SJSA1 (cell line): Measurements from ENCODE around the gene ACTG1. TPM values are rescaled to one million over a fixed set of nuclear protein-coding genes. Genes with fewer than 3 reads are reported as not detected.

Experiments used
- DNase-seq, 2 experiments: peaks; one replicate each; pipeline ENCODE4 v3.0.0-alpha.2; 2015 to 2020; ENCODE audit warnings: low spot score in 2 of 2, low read depth in 1 of 2
- H3K27ac ChIP-seq: fragments of 250-450 bp; sonication (Bioruptor Pico); 2 replicates; pipeline ENCODE4 v1.5.1; 2020; ENCODE audit warnings: mild to moderate bottlenecking, moderate library complexity
- H3K27me3 ChIP-seq: fragments of 250-450 bp; sonication (Bioruptor Pico); replicated peaks from 2 replicates; pipeline ENCODE4 v1.5.1; 2020; ENCODE audit warnings: mild to moderate bottlenecking, moderate library complexity
- H3K36me3 ChIP-seq: fragments of 250-450 bp; sonication (Bioruptor Pico); 2 replicates; pipeline ENCODE4 v1.5.1; 2020; ENCODE audit warnings: mild to moderate bottlenecking
- H3K4me1 ChIP-seq: fragments of 250-450 bp; sonication (Bioruptor Pico); replicated peaks from 2 replicates; pipeline ENCODE4 v1.6.1; 2021; ENCODE audit warnings: mild to moderate bottlenecking
- H3K4me3 ChIP-seq: fragments of 250-450 bp; sonication (Bioruptor Pico); 2 replicates; pipeline ENCODE4 v1.5.1; 2020; ENCODE audit warnings: mild to moderate bottlenecking
- H3K9me3 ChIP-seq: fragments of 250-450 bp; sonication (Bioruptor Pico); replicated peaks from 2 replicates; pipeline ENCODE4 v1.5.1; 2020; ENCODE audit warnings: mild to moderate bottlenecking
- total RNA-seq: library from RNA; depleted of rRNA; stranded (reverse); fragments of >200 nt; shearing (Covaris generic); gene quantifications from 2 replicates; pipeline ENCODE4 v1.2.3, GENCODE V29; 2014; rRNA removed

The ACTG1 gene
- 9,784 and 9,807 TPM in 2 replicates for total RNA-seq

DNA sequence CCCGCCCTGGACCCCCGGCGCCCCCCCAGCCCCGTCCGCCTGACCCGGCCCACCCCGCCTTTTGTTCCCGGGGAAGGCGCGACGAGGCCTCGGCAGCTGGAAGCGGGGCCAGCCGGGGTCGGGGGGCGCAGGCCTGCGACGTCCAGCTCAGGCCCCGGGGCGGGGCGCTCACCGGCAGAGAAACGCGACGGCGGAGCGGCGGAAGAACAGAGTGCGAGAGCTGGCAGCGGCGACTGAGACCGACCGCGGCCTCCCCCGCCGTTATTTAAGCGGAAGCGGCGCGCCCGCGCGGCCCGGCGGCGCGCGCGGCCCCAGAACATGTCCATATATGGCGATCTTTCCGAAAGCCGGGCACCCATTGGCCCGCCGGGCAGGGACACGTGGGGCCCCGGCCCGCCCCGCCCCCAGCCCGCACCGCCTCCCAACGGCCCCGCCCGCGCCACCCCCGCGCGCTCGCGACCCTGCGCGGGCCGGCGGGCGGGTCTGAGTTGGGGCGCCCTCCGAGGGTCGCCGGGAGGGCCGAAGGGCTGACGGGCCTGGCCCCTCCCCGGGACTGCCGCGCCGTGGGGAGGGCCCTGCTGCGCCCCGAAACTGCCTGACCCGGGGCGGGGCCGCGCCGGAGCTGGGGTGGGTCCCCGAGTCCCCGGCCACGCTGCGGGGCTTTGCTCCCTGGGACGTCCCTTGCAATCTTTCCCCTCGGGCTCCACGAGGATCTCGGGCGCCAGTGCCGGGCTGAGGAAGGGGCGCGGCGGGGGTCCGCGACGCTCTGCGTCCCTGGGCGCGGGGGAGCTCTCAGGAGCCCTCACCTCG is at the start of gene ACTG1:
Gene ACTG1, minus strand, starts transcription at position 238 of the 810 bp plus-strand sequence. CDS start 445 bp downstream, outside the sequence.
- peak; percentile 96 to 98 for DNase-seq
- Histone ChIP-seq H3K27ac (peak within 1 kb of the TSS; percentile 87), H3K36me3 (peaks cover 74% of the 10 kb centered on the region), H3K4me3 (peak within 1 kb of the TSS; percentile 80), H3K9me3 (0 out of 2 replicates have a peak, but pooled peaks cover 2% of the 10 kb centered on the region), H3K27me3 (no peaks in the 10 kb centered on the region), H3K4me1 (peaks cover 56% of the 10 kb centered on the region)

DNA sequence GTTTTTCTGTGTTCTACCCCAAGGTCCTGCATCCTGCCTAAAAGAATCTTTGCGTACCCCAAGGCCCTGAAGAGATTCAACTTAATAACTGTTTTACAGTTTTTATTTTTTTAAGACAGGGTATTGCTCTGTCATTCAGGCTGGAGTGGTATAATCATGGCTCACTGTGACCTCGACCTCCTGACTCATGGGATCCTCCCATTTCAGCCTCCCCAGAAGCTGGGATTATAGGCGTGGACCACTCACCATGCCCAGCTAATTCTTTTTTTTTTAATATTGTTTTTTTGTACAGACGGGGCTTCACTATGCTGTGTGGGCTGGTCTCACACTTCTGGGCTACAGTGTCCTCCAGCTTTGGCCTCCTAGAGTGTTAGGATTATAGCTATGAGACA is 48.9 kb upstream of the ACTG1 start:
- peak overlapping the region; percentile 9; the same call in 1 of the 2 replicates for H3K27ac ChIP-seq
- no peak for DNase-seq
- peaks cover 50% of the 10 kb centered on the region for H3K4me1 ChIP-seq

DNA sequence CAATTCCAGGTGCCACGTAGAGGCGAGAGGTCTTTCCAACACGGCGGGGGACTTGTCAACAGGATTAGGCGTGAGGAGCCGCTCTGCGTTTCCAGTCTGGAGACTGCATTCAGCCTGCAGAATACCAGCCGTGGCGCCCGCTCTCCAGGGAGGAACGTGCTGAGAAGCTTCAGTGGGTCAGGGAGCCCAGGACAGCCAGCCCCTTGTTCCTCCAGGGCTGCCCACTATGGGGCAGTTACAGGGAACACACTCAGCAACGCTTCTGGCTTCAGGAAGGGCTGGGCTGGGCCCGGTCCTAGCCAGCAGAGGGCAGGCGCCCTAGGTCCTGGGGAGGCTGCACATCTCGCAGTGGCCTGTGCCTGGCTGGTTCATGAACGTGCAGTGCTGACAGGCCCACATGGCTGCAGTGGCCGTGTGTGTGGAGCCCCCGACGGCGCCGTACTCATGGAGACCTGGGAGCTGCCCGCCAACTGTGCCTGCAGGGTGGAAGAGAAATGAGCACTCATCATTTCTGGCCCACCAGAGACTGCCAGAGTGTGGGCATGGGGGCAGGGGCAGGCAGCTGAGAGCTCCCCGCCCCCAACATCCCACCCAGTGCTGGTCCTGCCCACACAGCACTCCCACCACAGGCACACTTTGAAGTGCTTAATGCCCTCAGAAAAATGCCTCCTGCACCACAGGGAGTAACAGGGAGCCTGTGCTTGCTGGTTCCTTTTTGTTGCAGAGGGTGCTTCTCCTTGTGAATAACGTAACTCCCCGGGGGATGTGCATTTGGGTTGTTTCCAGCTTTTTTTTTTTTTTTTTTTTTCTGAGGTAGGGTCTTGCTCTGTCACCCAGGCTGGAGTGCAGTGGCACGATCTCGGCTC is 46.6 kb upstream of the ACTG1 start:
- Histone ChIP-seq H3K4me3 (no peak overlapping the region), H3K4me1 (peaks cover 49% of the 10 kb centered on the region), H3K9me3 (0 out of 2 replicates have a peak, but pooled peaks cover 3% of the 10 kb centered on the region), H3K36me3 (peaks cover 87% of the 10 kb centered on the region), H3K27me3 (no peaks in the 10 kb centered on the region), H3K27ac (no peak overlapping the region)
- peak in 1 of 2 experiments; percentile 65 for DNase-seq

More for the DNA sequence above, 48.9 kb upstream of the ACTG1 start:
- no peaks in the 10 kb centered on the region for H3K27me3 ChIP-seq
- no peak overlapping the region for H3K4me3 ChIP-seq
- H3K9me3 ChIP-seq = no peaks in the 10 kb centered on the region
- peaks cover 99% of the 10 kb centered on the region for H3K36me3 ChIP-seq

DNA sequence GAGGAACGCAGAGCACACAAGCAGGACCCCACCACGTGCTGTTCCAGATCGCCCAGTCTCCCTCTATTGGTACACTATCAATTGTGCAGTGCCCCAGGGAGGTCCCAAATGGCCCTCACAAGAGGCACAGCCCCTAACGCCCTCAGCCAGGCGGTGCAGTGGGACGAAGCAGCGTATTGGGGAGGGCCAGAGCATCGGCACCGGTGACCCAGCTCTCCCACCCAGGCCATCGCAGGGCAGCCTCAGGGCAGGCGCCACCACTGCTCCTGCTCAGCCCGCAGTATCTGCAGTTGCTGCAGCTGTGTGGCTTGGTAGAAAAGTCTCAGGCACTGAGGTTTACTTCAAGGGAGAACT is 45.5 kb upstream of the ACTG1 start:
- DNase-seq = no peak
- H3K27me3 ChIP-seq = no peaks in the 10 kb centered on the region
- H3K27ac ChIP-seq = no peak overlapping the region
- peaks cover 76% of the 10 kb centered on the region for H3K36me3 ChIP-seq
- peaks cover 60% of the 10 kb centered on the region for H3K4me1 ChIP-seq
- 0 out of 2 replicates have a peak, but pooled peaks cover 3% of the 10 kb centered on the region for H3K9me3 ChIP-seq
- H3K4me3 ChIP-seq = no peak overlapping the region

DNA sequence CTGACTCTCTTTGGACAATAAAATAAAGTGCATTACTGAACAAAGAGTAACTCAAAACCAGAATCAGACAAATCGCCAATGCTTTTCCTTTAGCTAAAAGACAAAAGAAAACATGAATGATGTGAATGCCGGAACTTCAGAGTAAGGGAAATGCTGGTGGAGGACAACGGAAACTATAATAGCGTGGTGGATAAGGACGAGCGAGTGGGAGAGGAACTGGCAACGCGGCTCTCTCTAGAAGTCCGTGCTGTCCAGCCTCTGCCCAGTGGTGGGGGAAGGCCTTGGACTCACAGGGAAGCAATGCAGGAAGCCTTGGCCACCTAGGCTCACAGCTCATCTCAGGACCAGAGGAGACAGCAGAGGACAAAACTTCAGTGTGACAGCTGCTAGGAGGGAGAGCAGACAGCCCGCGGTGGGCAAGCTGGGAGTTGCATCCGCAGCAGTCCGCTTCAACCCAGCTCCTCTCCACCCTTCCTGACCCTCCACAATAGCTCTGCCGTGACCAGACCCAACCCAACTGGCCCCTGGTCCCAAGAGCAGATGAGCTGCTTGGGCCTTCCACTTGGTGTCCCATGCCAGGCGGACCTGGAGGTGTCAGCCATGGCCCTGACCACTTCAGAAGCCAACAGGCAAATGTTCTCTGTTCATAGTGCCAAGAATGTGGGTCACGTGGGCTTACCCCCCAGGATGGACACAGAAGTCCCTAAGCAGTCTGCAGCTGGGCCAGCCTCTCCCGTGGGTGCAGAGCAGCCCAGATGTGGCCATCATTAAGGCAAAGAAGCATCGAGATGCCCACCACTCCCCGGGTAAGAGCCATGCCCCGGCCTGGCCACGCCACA is 44.9 kb upstream of the ACTG1 start:
- H3K9me3 ChIP-seq = peaks cover 5% of the 10 kb centered on the region; the same call in 1 of the 2 replicates
- no peak for DNase-seq
- peaks cover 64% of the 10 kb centered on the region for H3K4me1 ChIP-seq
- H3K4me3 ChIP-seq = no peak overlapping the region
- H3K36me3 ChIP-seq = peaks cover 71% of the 10 kb centered on the region
- H3K27ac ChIP-seq = no peak overlapping the region
- no peaks in the 10 kb centered on the region for H3K27me3 ChIP-seq

DNA sequence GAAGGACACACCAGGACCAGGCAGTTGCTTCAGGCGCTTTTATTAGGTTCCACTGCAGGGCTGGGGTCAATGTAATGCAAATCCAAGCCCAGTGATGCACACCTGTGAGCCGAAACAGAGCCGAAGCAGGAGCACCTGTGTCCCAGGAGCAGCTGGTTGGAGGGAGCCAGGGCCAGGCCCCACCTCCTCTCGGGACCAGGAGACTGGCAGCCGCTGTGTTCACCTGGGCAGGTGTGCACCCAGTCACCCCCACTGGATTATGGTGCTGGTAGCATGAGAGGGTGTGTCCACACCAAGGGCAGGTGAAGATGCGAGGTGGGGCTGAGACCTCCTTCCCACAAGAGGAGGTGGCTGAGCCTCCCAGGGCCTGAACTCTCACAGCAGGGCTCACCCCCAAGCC is 44.3 kb upstream of the ACTG1 start:
- no peak for DNase-seq
- H3K27ac ChIP-seq = no peak overlapping the region
- H3K27me3 ChIP-seq = no peaks in the 10 kb centered on the region
- H3K4me1 ChIP-seq = peaks cover 58% of the 10 kb centered on the region
- peaks cover 10% of the 10 kb centered on the region; the same call in 1 of the 2 replicates for H3K9me3 ChIP-seq
- H3K4me3 ChIP-seq = no peak overlapping the region
- H3K36me3 ChIP-seq = peaks cover 71% of the 10 kb centered on the region

DNA sequence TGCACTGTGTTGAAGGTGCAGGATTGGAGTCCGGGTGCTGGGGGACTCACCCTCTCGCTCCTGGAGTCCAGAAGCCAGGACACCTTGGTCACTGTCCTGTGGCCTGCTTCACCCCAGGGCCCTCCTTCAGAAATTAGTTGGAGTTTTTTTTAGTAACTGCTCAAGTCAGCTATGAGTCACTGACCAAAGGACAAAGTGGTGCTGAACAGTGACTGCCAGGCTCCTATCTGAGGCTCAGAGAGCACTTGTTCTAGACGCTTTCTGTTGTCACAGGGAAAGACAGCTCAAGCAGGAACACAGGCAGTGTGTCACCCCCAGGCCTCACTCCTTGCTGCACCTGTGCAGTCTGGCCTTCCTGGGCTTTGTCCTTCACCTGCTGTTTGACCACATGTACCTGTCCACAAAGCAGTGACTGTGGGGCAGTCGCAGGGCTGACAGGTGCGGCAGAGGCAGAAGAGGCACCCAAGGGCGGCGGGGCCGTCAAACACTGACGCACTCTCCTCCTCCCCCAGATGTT is 43.6 kb upstream of the ACTG1 start:
- DNase-seq = no peak
- H3K27ac ChIP-seq = no peak overlapping the region
- H3K4me1 ChIP-seq = peaks cover 58% of the 10 kb centered on the region
- H3K27me3 ChIP-seq = no peaks in the 10 kb centered on the region
- H3K4me3 ChIP-seq = no peak overlapping the region
- peaks cover 69% of the 10 kb centered on the region for H3K36me3 ChIP-seq
- H3K9me3 ChIP-seq = peaks cover 10% of the 10 kb centered on the region; the same call in 1 of the 2 replicates

DNA sequence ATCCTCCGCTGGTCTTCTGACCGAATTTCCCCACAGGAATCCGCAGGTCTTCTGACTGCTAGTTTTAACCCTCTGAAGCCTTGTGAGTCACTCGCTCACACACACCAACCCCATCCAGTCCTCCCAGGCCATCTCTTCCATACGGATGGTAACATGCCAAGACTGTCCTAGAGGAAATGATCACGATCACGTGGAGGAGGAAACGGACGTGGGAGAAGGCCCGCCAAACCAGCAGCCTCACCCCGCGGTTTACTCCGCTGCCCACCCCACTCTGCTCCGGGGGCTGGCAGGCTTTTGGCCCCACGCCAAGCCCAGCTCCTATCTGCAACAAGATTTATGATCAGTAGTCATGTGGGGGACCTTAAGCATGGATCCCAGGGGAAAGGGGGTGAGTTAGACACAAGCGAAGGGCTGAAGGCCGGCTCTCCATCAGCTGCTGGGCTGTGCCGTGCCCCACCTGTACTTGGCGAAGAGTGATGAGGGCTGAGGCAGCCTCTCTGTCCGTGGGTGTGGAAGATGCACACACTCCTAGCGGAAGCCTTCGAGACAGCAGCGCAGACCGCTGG is 41.1 kb upstream of the ACTG1 start:
- DNase-seq = peak; percentile 69 to 80
- Histone ChIP-seq H3K27me3 (no peaks in the 10 kb centered on the region), H3K27ac (no peak overlapping the region), H3K36me3 (peaks cover 66% of the 10 kb centered on the region), H3K4me3 (no peak overlapping the region), H3K9me3 (peaks cover 10% of the 10 kb centered on the region; the same call in 1 of the 2 replicates), H3K4me1 (peaks cover 47% of the 10 kb centered on the region)

DNA sequence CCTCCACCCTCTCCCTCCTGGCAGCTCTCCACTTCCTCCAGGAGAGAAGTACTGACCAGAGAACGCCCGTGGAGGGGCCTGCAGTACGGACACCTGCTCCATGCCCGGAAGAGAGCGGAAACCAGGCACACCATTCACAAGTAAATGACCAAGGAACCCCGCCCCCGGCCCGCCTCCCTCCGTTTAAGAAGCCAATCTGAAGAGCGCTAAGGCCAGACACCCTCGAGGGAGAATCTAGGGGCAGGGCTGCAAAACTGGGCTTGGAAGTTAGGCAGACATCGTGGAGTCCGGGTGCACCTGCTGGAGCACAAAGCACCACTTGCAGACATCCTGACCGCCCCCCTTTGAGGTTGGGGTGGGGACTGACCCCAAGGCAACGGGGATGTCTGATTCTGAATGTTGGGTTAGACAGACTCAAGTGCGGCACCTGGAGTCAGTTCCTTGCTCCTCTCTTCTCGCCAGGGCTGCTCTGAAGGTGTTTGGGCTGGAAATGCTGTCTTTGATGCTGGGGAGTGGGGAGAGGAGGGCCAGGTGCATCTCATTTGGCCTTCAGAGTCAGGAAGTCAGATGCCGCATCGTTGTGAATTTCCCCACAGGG is 40.5 kb upstream of the ACTG1 start:
- Histone ChIP-seq H3K4me3 (peak overlapping the region; percentile 89), H3K9me3 (peaks cover 10% of the 10 kb centered on the region; the same call in 1 of the 2 replicates), H3K27ac (no peak overlapping the region), H3K36me3 (peaks cover 66% of the 10 kb centered on the region), H3K4me1 (peaks cover 47% of the 10 kb centered on the region), H3K27me3 (no peaks in the 10 kb centered on the region)
- DNase-seq = peak in 1 of 2 experiments; percentile 83

DNA sequence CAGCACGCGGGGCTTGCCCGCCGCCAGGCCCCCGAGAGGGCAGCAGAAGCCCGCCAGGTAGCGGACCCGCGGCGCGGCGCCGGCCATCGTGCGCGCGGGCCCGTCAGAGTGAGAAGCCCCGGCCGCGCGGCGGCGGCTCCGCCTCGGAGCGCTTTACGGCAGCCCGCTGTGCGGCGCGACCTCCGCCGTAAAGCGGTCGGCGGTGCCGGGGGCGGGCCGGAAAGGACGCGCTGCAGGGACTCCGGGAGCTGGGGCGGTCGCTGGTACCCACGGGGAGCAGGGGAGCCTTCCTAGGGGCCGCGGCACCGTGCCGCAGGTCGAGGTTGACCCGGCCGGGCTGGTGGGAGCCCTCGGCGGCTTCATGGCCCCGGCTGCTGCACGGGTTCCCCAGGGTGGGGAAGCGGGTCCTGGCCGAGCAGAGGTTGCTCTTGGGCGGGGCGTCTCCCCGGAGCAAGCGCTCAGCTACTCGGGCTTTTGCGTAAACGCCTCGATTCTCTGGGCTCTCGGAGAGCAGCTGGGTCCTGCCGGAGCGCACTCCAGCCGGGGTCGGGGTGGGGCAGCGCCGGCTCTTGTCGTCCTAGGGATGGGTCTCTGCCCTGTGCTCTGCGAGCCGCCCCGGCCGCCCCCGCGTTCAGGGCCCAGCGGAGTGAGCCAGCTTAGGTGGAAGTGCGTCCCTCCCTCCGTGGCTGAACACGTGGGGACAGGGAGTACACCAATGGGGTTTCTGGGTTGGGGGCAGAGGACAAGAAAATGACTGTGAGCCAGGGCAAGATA is 39.8 kb upstream of the ACTG1 start, which contains the start of gene FAAP100:
Gene FAAP100, minus strand, starts transcription at position 110 of the 774 bp plus-strand sequence. Its CDS starts 23 bp downstream, at position 87.
- peak; percentile 84 to 95 for DNase-seq
- H3K36me3 ChIP-seq = peaks cover 66% of the 10 kb centered on the region
- peak within 1 kb of the TSS; percentile 89 for H3K4me3 ChIP-seq
- peak within 1 kb of the TSS; percentile 16; the same call in 1 of the 2 replicates for H3K27ac ChIP-seq
- peaks cover 10% of the 10 kb centered on the region; the same call in 1 of the 2 replicates for H3K9me3 ChIP-seq
- peaks cover 47% of the 10 kb centered on the region for H3K4me1 ChIP-seq
- no peaks in the 10 kb centered on the region for H3K27me3 ChIP-seq

DNA sequence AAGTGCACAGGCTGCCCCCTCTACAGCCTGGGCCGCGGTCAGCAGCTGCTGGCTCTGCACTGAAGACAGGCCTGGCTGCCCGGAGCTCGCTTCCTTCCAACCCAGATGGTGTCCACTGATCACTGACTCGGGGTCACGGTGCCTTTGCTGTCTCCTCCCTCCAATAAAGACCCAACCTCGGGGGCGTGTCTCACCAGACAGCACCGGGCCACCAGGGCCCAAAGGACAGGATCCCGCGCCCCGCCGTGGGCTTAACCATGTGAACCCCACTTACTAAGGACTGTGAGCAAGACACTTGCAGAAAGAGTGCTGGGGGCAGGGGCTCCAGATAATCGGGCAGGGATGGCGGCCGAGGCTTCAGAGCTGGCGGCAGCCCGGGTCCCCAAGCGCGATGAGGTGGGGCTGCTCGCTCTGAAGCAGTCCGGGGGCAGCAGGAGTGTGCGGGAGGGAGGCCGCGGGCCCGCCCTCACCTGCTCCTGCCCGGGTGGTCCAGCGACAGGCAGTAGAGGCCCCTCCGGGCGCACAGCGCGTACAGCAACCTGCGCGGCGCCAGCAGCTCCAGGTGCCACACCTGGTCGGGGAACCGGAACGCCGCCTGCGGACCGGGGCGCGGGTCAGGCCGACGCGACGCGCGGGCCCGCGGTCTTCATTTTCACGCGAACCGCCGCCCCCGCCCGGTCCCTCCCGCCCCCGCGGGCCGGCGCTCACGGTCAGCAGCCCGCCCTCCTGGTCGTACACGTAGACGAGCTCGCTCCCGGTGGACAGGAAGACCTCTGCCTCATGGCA is 39.1 kb upstream of the ACTG1 start:
- Histone ChIP-seq H3K27ac (peak overlapping the region; percentile 16; the same call in 1 of the 2 replicates), H3K9me3 (peaks cover 10% of the 10 kb centered on the region; the same call in 1 of the 2 replicates), H3K27me3 (no peaks in the 10 kb centered on the region), H3K36me3 (peaks cover 66% of the 10 kb centered on the region), H3K4me1 (peaks cover 39% of the 10 kb centered on the region), H3K4me3 (peak overlapping the region; percentile 89)
- no peak for DNase-seq
